HepG2 (cell line): ENCODE measurements around the gene MYO5B. TPM values are rescaled to one million over a fixed set of nuclear protein-coding genes. Genes with fewer than 3 reads are reported as not detected.

ENCODE experiments used
- TP53 ChIP-seq: sonication (generic); formaldehyde crosslinking; conservative IDR thresholded peaks from 2 replicates; pipeline ENCODE4 v1.4.0; 2020; ENCODE audit warnings: missing genetic modification reagents
- ZNF230 ChIP-seq: sonication (generic); formaldehyde crosslinking; IDR thresholded peaks from 2 replicates; pipeline ENCODE4 v1.4.0; 2020; ENCODE audit warnings: mild to moderate bottlenecking, missing genetic modification reagents
- polyA plus RNA-seq, 8 experiments: library from polyadenylated mRNA; depleted of rRNA in 3 of 8; stranded (reverse) in 7 of 8; unstranded in 1 of 8; fragments of >200 nt; fragmentation: Illumina TruSeq in 4 of 8; extraction: Trizol in 4 of 8; gene quantifications; 2 replicates each; pipeline versions ENCODE4 v1.2.1 to v1.2.3, GENCODE V29; 2011 to 2016; ENCODE audit warnings: low read depth in 4 of 8, missing spikeins in 1 of 8, mixed read lengths in 1 of 8; ENCODE audit not compliant: insufficient read depth in 1 of 8
- total RNA-seq, 5 experiments: library from RNA; depleted of rRNA; stranded (reverse); fragments of >200 nt; fragmentation: Illumina TruSeq; extraction: Trizol; gene quantifications; 2 replicates each; pipeline ENCODE4 v1.2.3, GENCODE V29; 2016; ENCODE audit warnings: low read depth in 1 of 5
- TF ChIP-seq, protein P1 (sequence below): sonication (generic); formaldehyde crosslinking; IDR thresholded peaks from 2 replicates; pipeline ENCODE4 v1.4.0; 2020; ENCODE audit warnings: missing genetic modification reagents, mild to moderate bottlenecking, borderline replicate concordance
- TF ChIP-seq, protein P2 (sequence below): IDR thresholded peaks from 2 replicates; pipeline ENCODE4 v1.6.1; 2016; ENCODE audit warnings: low read depth, missing genetic modification reagents, missing compliant biosample characterization

The MYO5B gene
- total and polyA plus RNA-seq, 2 of the 13 experiments (the other 11 are each of a cell fraction or from before 2014, with no cell fraction given): 13.1 to 24.0 TPM

DNA sequence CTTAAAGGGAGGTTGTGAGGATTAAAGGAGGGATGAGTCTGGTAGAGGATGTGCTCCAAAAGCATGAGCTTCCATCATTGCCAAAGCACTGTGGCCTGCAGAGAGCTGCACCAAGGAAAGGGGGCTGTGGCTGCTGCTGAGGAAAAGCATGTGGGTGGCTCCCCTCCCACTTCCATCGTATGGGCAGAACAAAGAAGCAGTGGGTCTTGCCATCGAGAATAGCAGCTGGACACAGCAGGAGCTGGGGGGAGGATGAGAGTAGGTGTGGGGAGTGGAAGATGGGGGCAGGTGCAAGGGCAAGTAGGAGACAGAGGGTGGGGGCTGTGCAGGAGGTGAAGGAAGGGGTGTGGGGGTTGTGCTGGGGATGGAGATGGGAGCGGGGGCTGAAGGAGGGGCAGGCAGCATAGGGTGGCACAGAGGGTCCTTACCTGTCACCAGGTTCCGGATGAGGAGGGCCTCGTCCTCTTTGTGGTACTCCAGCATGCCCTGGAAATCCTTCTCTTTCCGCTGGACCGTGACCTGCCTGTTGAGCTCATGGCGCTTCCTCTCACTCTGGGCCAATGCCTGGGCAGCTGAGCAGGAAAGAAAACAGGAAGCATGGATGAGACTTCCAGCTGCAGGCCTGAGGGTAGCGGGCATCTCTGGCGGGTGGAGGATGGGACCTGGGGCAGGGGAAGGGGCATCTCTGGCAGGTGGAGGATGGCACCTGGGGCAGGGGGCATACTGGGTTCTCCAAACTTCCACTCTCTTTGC lies 348.1 kb downstream of the MYO5B start (continued):
- TF ChIP-seq, protein P1, sequence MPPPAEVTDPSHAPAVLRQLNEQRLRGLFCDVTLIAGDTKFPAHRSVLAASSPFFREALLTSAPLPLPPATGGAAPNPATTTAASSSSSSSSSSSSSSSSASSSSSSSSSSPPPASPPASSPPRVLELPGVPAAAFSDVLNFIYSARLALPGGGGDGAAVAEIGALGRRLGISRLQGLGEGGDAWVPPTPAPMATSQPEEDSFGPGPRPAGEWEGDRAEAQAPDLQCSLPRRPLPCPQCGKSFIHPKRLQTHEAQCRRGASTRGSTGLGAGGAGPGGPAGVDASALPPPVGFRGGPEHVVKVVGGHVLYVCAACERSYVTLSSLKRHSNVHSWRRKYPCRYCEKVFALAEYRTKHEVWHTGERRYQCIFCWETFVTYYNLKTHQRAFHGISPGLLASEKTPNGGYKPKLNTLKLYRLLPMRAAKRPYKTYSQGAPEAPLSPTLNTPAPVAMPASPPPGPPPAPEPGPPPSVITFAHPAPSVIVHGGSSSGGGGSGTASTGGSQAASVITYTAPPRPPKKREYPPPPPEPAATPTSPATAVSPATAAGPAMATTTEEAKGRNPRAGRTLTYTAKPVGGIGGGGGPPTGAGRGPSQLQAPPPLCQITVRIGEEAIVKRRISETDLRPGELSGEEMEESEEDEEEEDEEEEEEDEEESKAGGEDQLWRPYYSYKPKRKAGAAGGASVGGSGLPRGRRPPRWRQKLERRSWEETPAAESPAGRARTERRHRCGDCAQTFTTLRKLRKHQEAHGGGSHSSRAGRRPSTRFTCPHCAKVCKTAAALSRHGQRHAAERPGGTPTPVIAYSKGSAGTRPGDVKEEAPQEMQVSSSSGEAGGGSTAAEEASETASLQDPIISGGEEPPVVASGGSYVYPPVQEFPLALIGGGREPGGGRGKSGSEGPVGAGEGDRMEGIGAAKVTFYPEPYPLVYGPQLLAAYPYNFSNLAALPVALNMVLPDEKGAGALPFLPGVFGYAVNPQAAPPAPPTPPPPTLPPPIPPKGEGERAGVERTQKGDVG (CRISPR knock-in tag): no peak
- TF ChIP-seq TP53 (CRISPR knock-in tag): no peak
- TF ChIP-seq, protein P2, sequence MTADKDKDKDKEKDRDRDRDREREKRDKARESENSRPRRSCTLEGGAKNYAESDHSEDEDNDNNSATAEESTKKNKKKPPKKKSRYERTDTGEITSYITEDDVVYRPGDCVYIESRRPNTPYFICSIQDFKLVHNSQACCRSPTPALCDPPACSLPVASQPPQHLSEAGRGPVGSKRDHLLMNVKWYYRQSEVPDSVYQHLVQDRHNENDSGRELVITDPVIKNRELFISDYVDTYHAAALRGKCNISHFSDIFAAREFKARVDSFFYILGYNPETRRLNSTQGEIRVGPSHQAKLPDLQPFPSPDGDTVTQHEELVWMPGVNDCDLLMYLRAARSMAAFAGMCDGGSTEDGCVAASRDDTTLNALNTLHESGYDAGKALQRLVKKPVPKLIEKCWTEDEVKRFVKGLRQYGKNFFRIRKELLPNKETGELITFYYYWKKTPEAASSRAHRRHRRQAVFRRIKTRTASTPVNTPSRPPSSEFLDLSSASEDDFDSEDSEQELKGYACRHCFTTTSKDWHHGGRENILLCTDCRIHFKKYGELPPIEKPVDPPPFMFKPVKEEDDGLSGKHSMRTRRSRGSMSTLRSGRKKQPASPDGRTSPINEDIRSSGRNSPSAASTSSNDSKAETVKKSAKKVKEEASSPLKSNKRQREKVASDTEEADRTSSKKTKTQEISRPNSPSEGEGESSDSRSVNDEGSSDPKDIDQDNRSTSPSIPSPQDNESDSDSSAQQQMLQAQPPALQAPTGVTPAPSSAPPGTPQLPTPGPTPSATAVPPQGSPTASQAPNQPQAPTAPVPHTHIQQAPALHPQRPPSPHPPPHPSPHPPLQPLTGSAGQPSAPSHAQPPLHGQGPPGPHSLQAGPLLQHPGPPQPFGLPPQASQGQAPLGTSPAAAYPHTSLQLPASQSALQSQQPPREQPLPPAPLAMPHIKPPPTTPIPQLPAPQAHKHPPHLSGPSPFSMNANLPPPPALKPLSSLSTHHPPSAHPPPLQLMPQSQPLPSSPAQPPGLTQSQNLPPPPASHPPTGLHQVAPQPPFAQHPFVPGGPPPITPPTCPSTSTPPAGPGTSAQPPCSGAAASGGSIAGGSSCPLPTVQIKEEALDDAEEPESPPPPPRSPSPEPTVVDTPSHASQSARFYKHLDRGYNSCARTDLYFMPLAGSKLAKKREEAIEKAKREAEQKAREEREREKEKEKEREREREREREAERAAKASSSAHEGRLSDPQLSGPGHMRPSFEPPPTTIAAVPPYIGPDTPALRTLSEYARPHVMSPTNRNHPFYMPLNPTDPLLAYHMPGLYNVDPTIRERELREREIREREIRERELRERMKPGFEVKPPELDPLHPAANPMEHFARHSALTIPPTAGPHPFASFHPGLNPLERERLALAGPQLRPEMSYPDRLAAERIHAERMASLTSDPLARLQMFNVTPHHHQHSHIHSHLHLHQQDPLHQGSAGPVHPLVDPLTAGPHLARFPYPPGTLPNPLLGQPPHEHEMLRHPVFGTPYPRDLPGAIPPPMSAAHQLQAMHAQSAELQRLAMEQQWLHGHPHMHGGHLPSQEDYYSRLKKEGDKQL (CRISPR knock-in tag): no peak
- TF ChIP-seq ZNF230 (CRISPR knock-in tag): no peak
